NCI-H2029 treated with DMSO at 0.1 percent for 48 hours (cell line): ENCODE measurements around the gene GPC3.

ENCODE experiments used
- DNase-seq: peaks from one replicate; lab custom pipeline; 2025; lab: John Stamatoyannopoulos, UW

GPC3 gene

DNA sequence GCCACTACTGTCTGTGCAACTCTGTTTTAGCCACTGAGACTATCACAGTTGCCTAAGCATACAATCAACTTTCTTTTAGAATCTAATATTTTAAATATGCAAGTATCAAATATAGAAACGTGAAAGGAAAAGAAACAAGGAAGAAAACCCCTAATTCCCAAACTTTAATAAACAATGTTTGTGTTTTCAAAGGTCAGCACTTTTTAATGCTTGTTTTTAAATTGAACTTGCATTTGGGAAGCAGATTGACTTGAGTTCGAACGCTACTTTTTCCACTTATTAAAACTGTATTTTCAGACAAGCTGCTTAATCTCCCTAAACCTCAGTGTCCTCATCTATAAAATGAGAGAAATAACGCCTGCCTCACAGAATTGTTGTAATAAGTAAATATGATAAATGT, 384.3 kb downstream of the GPC3 start:
- no peak for DNase-seq

DNA sequence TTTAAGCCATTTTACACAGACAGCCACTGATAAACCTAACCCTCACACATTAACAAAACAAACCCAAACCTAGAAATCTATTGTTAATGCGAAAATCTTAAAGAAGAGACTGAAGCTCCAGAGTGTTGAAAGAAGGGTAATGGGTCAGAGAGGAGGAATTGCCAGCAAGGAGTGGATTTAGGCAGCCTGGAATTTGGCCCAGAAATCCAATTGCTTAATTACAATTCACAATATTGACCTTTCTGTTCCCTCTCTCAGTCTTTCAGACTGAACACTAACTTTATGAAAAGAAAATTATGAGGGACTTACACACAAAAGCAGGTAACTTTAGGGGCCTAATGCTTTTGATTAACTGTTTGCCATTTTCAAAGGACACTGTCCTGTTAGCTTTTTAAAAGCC, 384.9 kb downstream of the GPC3 start:
- no peak for DNase-seq

DNA sequence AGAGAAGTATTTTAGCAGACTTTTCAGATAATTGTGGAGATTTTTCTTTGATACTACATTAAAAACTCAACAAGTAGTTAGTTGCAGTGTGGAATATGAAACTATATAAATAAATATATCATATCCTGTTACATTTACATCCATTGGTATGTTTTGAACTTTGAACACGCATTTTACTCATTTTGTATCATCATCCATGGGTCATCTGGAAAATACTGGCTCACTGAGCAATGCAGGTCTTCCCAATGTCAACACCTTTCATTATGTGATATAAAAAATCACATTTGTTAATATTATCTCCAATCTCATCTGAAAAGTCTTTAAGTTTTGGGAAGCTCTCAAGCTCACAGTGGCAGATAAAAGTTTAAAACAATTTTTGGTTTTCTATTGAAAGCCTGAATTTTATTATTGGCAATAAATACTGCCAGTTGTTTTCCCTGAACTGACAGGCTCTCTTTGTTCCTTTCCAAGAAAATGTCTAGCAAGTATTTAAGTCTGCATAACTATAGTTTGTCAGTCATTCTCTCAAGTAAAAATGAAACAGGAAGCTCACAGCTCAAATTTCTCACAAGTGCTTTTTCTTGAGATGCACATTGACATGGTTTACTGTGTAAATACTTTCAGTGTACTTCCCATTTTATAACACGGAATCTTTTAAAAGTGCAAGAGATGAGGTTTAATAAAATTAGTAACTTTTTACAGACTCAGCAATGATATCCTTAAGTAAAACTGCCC, 386.6 kb downstream of the GPC3 start:
- DNase-seq, result no peak

DNA sequence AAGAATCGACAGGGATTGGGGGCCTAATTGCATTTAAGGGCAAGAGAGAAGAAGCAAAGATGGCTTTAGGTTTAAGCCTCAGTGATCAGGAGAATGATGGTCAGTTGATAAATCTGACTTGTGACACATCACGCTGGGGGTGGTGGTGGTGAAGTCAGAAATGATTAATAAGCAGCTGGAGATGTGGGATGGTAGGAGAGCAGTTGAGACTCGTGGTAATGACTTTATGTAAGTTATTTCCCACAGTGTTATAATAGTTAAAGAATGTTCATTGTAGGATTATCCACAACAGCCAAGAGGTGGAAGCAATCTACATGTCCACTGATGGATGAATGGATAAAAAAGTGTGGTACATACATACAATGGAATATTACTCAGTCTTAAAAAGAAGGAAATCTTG, 391.2 kb downstream of the GPC3 start:
- no peak for DNase-seq

DNA sequence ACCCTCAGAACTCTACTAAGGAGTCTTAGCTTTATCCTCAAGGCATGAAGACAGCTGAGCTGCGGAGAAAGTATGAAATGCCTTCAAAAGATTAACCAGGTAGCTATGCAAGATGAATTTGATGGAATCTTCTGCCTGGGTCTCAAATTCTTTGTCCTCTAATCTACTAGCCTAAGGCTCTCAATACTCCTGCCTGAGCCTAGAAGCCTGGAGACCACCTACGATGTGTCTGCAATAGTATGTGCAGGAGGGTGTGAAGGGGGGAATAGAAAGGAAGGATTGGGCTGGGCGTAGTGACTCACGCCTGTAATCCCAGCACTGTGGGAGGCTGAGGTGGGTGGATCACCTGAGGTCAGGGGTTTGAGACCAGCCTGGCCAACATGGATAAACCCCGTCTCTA, 391.9 kb downstream of the GPC3 start:
- DNase-seq, result no peak

DNA sequence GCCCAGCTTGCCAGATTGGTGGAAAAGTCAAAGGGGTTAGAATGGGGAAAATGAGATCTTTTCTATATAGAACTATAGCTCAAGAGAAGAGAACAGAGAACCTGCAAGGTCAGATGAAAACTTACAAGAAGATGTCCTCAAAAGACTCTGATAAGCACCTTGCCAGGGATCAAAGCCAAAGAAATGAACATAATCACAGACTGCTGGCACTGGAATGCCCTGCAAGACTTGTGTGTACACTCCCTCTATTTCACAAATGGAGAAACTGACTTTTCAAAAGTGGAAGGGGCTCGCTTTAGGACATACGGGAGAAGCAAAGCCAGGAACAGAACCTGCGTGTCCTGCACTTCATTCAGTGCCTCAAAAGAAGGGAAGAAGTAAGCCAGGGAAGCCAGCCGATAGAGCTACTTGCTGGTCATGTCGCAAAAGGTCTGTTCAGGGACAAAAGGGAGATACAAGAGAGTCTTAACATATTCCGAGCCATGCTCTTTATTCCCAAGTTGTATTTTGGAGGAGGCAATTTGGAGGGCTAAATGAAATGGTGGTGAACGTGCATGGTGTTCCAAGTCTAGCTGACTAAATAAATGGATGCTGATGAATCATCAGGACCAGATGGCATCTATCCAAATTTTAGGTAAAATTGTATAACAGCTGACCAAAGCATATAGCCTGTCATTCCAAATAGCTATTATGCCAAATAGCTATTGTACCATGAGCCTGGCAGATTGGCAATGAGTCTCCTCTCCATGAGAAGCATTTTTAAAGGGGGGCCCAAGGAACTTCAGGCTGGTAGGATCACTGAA, 394.5 kb downstream of the GPC3 start:
- no peak for DNase-seq

DNA sequence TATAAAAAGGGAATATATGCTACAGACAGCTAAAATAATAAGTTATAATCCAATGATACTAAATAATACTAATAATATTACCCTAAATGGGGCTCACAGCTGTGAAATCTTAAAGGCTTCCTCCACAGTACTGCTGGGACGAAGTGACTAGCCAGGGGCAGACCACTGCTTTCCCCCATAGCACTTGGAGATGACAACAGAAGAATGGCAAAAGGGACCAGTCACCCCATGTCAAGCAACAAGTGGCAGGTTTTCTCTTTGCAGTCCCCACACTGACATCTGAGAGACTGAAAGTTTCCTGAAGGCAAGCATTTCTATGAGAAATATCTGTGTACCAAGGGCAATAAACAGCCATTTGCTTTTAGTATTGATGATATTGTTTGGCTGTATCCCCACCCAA, 396.6 kb downstream of the GPC3 start:
- no peak for DNase-seq

DNA sequence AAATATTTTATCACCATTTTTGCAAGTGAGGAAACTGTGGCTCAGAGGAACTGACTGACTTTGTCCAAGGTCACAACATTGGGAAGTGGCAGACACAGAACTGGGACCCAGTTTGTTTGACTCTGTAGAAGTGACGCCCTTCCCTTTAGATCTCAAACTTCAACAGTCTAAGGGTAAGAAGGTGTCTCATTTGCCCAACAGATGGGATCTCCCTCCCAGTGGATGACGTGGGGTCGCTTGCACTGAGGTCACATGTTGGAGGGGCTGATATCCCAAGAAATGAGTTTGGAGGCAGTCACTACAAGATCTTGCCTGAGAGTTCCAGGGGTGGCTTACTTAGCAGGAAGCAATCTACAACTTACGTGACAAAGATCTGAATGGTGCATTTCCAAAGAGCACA, 397.6 kb downstream of the GPC3 start:
- no peak for DNase-seq

DNA sequence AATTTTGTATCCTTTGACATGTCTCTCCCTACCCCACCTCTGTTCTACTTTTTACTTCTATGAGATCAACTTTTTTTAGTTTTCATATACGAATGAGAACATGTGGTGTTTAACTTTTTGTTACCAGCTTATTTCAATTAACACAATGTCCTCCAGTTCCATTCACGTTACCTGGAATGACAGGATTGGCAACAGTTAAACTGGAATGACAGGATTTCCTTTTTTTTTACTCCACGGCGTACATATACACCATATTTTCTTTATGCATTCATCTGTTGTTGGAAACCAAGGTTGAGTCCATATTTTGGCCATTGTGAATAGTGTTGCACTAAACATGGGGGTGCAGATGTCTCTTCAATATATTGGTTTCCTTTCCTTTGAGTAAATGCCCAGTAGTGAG, 398.3 kb downstream of the GPC3 start:
- no peak for DNase-seq

DNA sequence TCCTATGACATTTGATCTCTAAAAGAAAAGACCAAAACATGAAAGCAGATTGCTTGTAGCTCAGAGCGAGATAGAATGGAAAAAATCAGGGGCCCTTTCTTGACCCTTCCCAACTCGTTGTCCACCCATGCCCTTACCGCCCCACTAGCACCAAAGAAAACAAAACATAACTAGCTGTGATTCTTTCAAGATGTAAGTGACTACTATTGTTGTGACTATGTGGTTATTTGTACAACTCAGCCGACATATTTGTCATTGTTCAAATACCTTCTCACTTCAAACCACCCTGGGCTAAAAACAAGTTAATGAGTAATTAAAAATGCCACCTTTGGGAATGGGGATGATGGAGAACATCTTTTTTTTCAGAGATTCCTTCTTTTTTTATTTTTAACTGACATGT, 399.0 kb downstream of the GPC3 start:
- DNase-seq, result no peak

DNA sequence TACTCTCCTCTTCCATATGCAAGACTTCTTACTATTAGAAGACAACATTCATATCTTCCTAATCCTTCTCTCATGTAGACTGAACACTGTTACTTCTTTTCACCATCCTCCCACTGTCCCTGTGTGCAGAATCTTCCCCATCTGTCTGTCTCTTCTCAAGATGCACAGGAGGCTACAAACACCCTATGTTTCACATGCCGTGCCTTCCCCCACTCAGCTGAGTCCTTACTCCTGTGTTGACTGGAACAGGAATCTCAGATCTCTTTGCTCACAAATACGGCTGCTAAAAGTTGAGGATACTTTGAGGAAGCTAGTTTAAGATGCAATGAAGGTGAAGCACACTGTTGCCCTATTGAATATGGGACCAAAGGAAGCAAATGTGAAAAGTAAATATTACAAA, 401.6 kb downstream of the GPC3 start:
- DNase-seq, result no peak

DNA sequence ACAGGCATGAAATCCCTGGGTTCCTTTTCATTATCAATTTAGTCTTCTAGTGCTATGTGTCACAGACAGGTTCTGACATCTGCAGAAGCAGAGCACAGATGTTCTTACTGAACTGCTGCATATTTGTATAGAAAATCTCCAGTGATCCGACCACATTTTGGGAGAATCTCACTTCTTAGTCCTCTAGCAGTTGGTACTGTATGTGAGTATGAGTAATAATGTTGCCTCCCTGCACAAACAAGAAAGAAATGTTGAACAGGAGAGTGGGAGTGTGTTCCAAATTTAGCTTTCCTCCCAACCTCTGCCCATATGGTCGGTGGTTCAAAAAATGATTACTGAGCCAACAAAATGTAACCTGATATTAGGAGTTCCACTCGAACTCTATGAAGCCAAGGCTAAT, 404.8 kb downstream of the GPC3 start:
- no peak for DNase-seq

DNA sequence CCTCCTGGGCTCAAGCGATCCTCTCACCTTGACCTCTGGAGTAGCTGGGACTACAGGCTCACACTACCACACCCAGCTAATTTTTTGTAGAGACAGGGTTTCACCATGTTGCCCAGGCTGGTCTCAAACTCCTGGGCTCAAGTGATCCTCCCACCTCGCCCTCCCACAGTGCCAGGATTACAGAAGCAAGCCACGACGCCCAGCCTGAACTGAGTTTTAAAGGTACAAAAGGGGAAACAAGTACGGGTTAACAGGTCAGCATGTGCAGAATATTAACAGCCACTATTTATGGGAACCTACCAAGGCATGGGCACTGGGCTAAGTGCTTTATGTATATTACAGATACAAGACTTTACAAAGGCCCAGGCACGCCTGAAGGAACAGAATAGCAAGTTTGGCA, 405.8 kb downstream of the GPC3 start:
- no peak for DNase-seq

DNA sequence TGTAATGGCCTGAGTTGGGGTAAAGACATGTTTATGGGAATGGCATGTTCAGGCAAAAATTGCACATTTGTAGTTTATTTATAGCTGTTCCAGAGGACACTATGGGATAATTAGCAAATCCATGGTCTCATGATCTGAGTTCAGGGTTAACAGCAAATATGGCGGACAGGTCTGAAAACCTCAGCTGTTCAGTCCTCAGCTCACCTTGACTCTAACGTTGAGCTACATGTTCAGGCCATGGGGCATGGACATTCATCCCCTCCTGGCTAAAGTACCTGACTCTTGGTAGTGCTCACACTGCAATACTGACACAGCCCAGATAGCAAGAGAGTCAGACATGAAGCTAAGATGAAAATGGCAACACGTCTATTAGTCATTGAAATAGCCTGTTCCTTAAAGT, 408.5 kb downstream of the GPC3 start:
- no peak for DNase-seq

DNA sequence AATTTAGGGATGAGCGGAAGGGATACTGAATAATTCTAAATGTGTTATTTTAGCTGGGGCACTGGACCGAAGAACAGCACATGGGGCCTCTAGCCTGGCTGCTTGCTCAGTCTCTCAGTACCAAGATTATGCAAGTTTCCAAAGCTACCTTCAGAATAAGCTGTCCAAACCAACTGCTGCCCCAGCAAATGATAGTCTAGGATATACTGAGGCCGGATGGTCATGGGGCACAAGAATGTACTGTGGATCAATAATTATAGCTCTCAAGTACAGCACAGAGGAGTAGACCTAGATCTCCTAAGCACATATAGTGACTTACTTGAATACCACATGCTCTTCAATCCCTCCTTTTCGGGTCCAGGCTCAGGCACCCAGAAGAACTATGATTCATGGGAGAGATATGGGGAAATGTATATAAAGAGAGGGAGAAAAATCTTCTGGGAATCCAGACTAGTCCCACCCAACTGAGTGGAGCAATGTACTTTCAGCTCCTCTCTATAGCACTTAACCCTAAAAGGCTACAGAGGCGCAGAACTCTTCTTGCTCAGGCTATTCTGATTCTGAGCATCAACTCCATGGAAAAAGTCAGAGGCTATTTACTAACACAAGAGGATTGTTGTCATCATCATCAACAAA, 409.8 kb downstream of the GPC3 start:
- no peak for DNase-seq

DNA sequence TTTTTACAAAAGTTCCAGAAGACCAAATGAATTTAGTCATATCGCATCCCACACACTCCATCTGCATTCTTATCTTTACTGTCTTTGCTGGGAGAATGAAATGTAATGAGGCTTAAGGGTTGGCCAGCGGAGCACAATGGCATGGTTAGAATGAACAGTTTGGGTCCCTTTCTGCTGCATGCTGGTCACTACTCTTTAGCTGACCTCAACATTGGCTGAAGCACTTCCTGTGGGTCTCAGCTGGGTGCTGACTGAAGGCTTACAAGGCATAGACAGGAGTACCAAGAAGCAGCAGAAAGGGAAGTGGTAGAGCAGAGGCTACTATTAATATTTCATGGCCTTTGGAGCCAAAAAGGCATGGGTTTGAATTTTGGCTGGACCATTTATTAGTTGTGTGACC, 410.7 kb downstream of the GPC3 start:
- no peak for DNase-seq

DNA sequence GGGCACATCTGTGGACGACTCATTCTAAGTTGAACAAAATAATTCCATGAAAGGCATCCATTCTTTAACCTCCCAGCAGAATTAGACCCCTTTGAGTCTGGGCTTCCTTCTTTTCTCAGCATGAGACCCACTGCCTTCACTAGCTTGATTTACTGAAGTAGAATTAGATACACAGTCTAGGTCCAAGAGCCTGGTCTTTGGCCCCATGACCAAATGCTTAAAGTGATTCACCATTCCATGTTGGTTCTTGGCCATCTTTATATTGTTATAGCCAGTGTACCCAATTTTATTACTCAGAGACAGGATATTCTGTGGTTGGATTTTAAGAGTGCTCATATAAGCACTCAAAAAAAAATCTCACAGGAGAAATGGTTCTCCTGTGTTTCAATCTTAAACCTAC, 414.8 kb downstream of the GPC3 start:
- DNase-seq, result no peak

DNA sequence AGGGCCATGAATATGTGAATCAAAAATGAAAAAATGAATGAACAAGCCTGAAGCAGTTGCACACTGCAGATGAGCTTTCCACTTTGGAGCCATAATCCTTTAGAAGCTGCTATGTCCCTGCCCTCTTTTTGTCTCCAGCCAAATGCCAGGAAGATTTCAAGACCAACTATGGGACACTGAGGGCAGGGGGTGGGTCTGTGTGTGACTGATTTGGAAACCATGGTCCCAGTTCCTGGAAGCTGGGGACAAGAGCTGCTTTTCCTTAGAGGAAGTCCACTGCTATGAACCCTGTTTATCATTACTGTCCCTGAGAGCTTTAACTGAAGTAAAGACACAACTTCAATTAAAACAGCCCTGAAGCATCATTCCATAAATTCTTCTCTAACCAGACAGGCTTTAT, 416.2 kb downstream of the GPC3 start:
- DNase-seq, result no peak

DNA sequence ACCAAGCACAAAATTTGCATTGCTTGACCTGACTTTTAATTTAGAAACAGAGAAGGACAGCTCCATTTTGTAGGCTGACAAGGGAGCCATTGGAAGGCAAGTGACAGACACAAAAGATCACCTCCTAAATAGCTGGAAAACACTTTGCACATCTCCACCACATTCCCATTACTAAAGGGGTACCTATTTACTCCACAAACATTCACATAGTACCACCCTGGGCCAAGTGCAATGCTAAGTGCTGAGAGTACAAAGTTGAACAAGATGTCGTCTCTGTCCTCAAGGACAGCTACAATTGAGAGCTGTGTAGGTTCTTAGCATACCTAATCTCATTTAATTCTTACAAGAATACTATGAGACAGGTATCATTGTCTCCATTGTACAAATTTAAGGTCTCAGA, 417.3 kb downstream of the GPC3 start:
- DNase-seq, result no peak

DNA sequence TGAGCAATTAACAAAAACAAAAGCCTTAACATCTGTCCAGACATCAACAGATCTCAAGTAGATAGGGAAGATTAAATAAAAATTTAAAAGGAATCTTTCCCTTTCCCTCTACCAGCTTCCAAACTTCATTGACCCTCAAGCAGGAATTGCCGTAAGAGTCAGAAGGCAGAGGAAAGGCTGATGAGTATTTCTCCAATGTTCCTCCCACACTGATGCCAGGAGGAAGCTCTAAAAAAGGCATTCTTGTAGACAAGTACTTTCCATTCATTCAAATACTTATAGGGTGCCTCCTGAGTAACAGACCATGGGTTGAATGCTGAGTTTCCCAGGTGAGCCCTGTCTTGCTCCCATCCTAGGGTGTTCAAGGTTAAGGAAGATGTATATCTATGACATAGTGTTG, 418.5 kb downstream of the GPC3 start:
- DNase-seq, result no peak

DNA sequence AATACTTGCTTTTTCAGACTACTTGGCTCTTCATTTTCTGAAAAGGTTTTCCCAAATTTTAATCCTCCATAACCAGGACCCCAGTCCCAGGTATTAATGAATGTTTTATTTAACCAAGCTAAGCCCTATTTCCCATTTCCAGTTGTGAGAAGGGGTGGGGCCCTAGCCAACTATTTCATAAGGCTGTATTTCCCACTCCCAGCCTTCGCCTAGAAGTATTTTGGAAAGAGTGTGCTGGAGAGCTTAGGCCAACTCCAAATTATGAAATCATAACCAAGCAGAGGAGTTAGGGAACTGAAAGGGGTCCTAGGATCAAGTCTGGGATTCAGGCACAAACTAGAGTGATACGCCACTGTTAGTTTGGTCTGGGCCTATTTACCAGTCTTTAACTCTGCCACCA, 421.7 kb downstream of the GPC3 start:
- DNase-seq, result no peak

DNA sequence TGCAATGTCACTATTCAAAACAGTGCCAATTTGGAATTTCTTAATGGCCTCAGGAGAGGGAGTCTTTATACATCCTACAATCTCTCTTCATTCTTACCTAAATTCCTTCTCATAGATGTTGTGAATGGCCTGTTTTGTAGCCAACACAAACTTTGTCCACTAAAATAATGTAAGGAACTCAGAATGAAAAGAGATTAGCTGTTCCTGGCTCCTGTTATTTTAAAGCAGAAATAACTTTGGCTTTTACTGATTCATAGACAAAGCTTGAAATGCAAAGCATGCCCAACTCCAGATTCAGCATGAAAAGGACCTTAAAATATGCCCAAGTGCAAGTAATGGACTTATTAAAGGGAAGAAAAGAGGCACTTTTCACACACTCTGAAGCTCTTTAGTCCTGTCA, 424.1 kb downstream of the GPC3 start:
- no peak for DNase-seq

DNA sequence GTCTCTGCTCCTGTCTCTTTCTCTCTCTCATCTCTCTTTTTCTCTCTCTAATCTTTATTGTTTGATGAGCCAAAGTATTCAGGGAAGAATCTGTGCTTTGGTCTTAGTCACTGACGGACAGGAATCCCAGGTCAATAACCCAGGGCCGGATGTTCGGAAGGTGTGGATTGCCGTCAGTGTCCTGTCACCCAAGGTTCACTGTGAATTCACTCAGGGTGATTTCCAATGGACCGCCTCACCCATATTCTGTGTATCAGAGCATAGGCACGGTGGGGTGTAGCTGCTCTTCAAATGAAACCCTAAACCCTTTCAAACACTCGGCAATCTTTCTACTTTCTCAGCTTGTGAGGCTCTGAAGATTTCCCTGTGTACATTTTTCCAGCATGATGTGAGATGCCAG, 425.5 kb downstream of the GPC3 start:
- no peak for DNase-seq
